ENCODE data around the gene INS. TPM values are rescaled to one million over a fixed set of nuclear protein-coding genes. Genes with fewer than 3 reads are reported as not detected.
"Not testable (repeated sequence)": the region's sequence is repeated elsewhere in the genome, so short reads cannot be mapped to it uniquely, and the experiment has no call there.

The INS gene
- total RNA-seq, 4 donors from 2014 or later: not detected

DNA sequence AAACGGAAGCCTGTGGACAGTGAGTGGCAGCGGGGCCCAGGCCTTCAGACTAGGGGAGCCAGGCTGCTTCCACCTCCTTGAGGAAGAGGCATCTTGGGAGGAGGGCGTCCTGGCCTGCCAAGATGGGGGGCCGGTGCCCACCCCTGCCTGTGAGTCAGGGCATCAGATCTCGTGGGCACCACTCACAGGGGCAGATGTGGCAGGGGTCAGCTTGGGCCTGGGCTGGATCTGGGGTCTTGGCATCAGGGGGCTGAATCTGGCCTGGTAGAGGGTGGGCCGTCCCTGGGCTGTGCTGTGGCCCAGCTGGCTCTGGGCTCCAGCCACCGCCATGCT is 34.7 kb upstream of the INS start:
- intact Hi-C loops (cut with DNase I): loop anchor here (2.0 kb wide), 1 partner anchor 225 kb away; no protein-coding TSS in a partner anchor

DNA sequence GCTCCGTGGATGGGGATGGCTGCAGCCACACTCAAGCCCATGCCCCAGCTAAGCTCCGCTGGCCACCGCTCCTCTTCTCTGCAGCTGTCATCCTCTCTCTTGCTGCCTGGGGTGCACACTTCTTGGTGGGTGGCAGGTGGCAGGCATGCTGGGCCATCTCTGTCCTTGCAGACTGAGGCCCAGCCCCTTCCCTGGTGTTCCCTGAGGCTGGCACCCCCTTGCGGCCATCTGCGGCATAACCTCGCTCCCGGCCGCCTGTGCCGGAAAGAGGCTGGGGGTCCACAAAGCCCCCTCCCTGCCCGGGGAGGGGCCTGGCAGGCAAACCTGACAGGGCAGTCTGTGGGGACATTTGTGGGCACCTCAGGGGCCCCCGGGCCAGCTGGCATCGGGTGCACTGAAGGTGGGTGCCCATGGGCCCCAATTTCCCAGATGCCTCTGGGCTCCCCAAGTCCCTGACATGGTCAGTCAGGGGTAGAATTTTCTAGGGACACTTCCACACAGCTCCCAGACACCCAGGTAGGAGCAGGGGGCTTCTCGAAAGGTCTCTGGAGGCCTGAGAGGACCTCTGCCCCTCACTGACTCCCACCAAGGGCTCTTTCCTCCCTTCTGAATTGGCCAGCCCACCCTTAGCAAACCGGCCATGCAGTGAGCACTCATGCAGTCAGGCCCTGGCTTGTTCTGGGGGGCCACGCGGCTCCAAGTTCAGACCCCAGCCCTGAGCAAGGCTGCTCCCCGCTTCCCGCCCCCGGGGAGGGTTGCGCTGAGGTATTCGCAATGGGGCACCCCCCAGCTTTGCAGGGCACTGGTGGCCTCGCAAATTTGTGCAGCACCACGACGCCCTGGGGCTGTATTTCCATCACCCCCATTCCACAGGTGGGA is 34.1 kb upstream of the INS start:
- H3K27me3 ChIP-seq: no peaks in the 10 kb centered on the region

More for the DNA sequence above, 34.7 kb upstream of the INS start:
- WGBS, 2 donors: 90 to 92% methylated on average over 5 to 6 of the region's 7 CpGs
- Histone ChIP-seq H3K27ac (no peak overlapping the region), H3K9me3 (no peaks in the 10 kb centered on the region), H3K27me3 (no peaks in the 10 kb centered on the region), H3K4me1 (no peaks in the 10 kb centered on the region), H3K4me3 (replicated peaks in 1 of 3) (no peak overlapping the region), H3K36me3 (no peaks in the 10 kb centered on the region)
- no peak for TF ChIP-seq POLR2A (IDR thresholded peaks at IDR 0.05)
- TF ChIP-seq, protein P1, sequence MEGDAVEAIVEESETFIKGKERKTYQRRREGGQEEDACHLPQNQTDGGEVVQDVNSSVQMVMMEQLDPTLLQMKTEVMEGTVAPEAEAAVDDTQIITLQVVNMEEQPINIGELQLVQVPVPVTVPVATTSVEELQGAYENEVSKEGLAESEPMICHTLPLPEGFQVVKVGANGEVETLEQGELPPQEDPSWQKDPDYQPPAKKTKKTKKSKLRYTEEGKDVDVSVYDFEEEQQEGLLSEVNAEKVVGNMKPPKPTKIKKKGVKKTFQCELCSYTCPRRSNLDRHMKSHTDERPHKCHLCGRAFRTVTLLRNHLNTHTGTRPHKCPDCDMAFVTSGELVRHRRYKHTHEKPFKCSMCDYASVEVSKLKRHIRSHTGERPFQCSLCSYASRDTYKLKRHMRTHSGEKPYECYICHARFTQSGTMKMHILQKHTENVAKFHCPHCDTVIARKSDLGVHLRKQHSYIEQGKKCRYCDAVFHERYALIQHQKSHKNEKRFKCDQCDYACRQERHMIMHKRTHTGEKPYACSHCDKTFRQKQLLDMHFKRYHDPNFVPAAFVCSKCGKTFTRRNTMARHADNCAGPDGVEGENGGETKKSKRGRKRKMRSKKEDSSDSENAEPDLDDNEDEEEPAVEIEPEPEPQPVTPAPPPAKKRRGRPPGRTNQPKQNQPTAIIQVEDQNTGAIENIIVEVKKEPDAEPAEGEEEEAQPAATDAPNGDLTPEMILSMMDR (IDR thresholded peaks at IDR 0.05): no peak
- DNase-seq: no peak

DNA sequence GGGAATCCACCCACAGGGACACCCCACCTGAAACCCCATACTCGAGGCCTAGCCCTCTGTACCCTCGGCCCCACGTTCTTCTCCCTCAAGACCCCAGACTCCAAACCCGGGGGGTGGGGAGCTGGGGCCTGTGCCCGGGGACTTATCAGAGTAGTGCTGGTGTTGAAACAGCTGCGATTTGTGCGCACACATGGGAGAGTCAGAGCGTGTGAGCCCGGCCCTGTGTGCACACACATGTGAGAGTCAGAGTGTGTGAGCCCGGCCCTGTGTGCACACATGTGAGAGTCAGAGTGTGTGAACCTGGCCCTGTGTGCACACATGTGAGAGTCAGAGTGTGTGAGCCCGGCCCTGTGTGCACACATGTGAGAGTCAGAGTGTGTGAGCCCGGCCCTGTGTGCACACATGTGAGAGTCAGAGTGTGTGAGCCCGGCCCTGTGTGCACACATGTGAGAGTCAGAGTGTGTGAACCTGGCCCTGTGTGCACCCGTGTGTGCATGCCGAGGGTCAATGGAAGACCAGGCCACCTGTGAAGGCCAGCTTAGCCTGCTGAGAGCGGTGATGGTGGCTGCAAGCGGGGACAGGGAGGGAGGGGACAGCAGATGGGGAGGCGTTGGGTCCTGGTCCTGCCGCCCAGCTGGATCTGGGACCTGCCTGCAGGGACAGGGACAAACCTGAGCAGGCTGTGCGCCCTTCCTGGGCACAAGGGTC is 33.0 kb upstream of the INS start:
- H3K4me3 ChIP-seq (replicated peaks in 1 of 3); H3K27me3 ChIP-seq; H3K36me3 ChIP-seq; H3K9me3 ChIP-seq; H3K27ac ChIP-seq; intact Hi-C loops (cut with DNase I); DNase-seq; H3K4me1 ChIP-seq: not testable (repeated sequence)
- whole genome bisulfite sequencing, 2 donors: 80 to 86% methylated on average over 8 to 15 of the region's 20 CpGs

More for the DNA sequence above, 34.1 kb upstream of the INS start:
- TF ChIP-seq, protein P1 (IDR thresholded peaks at IDR 0.05): peak; percentile 48 to 90 (median 62)
- TF ChIP-seq POLR2A (IDR thresholded peaks at IDR 0.05): no peak
- 56 to 67% methylated on average over 14 to 15 of the region's 24 CpGs for WGBS, 2 donors
- intact Hi-C loops (cut with DNase I): no loop called here
- H3K4me3 ChIP-seq (replicated peaks in 1 of 3): no peak overlapping the region
- H3K9me3 ChIP-seq: no peaks in the 10 kb centered on the region
- no peak overlapping the region for H3K27ac ChIP-seq
- H3K4me1 ChIP-seq: no peaks in the 10 kb centered on the region
- peak; percentile 23 to 35 for DNase-seq
- H3K36me3 ChIP-seq: no peaks in the 10 kb centered on the region

DNA sequence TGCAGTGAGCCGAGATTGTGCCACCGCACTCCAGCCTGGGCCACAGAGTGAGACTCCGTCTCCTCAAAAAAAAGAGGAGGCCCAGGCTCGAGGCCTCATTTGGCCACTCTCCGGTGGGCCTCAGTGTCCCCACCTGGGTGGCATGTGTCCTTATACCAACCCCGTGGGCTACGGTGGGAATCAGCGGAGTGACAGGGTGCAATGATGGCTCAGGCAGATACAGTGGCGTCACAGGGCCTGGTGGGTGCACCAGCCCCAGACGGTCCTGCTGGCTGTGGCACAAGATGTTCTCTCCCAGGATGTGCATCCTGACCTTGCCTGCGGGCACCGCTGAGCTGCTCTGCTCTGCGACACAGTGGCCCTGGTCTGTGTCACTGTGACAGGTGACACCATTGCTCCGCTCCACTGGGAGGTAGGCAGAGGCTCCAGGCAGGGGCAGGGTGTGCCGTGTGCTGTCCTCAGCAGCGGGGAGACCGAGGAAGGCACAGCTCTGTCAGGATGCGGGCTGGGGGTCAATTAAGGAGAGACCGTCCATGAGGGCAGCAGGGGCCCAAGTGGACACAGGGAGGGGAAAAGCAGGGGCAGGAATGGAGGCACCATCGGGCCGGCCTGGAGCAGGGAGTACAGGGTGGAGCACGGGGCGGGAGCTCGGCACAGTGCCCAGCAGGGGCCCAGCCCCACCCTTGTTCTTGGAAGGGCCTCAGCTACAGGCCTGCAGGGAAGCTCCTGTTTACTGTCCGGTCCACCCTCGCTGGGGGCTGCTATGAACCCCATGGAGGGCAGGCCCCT is 32.3 kb upstream of the INS start:
- WGBS, 2 donors: 92 to 93% methylated on average over 21 to 22 of the region's 26 CpGs

DNA sequence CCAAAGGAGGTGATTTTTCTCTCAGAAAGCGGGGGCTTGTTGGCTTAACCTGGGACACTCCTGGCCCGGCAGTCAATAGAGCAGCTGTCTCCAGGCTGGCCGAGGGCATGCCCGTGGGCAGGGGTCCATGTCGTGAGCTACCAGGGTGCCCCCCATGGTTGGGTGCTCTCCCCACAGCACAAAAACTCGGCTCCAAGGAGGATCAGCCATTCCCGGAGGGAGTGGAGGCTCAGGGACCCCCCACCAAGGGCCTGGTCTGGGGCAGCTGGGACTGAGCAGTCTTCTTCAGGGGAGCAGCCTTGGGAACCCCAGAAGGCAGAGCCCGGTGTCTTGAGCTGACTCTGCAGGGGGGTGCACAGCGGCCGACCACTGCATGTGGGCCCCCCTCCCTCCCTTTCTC is 31.4 kb upstream of the INS start:
- intact Hi-C loops (cut with DNase I): no loop called here
- 67 to 100% methylated on average over 1 to 8 of the region's 10 CpGs for WGBS, 2 donors
- Histone ChIP-seq H3K27me3 (no peaks in the 10 kb centered on the region), H3K4me3 (replicated peaks in 1 of 3) (no peak overlapping the region), H3K36me3 (no peaks in the 10 kb centered on the region), H3K9me3 (no peaks in the 10 kb centered on the region), H3K4me1 (no peaks in the 10 kb centered on the region), H3K27ac (no peak overlapping the region)
- DNase-seq: no peak
- TF ChIP-seq POLR2A (IDR thresholded peaks at IDR 0.05): no peak
- TF ChIP-seq, protein P1 (IDR thresholded peaks at IDR 0.05): no peak

More for the DNA sequence above, 32.3 kb upstream of the INS start:
- no peak for DNase-seq
- no peak overlapping the region for H3K4me3 ChIP-seq (replicated peaks in 1 of 3)
- no peaks in the 10 kb centered on the region for H3K9me3 ChIP-seq
- H3K27ac ChIP-seq: no peak overlapping the region
- no peak for TF ChIP-seq POLR2A (IDR thresholded peaks at IDR 0.05)
- TF ChIP-seq, protein P1 (IDR thresholded peaks at IDR 0.05): no peak
- intact Hi-C loops (cut with DNase I): no loop called here
- no peaks in the 10 kb centered on the region for H3K4me1 ChIP-seq
- no peaks in the 10 kb centered on the region for H3K36me3 ChIP-seq
- no peaks in the 10 kb centered on the region for H3K27me3 ChIP-seq

Data from thyroid gland (tissue), 4 donors.